ENCODE results near the gene LRP11. TPM values are rescaled to one million over a fixed set of nuclear protein-coding genes. Genes with fewer than 3 reads are reported as not detected.

The LRP11 gene
- polyA plus RNA-seq, 3 donors: 33.5 to 35.2 (median 34.2) TPM

- DNase-seq: no peak
These were observed 50.8 kb downstream of the LRP11 start for GRCh38 chr6:149813351-149813750.

- DNase-seq: no peak
These were observed 54.4 kb downstream of the LRP11 start for GRCh38 chr6:149809798-149810197.

- DNase-seq: no peak
These were observed 58.0 kb downstream of the LRP11 start for GRCh38 chr6:149806127-149806526.

- DNase-seq: no peak
These were observed 80.6 kb downstream of the LRP11 start for GRCh38 chr6:149783551-149783950.

- DNase-seq: no peak
These were observed 81.8 kb downstream of the LRP11 start for GRCh38 chr6:149782337-149782736.

- DNase-seq: no peak
These were observed 82.4 kb downstream of the LRP11 start for GRCh38 chr6:149781715-149782114.

GRCh38 chr6:149779644-149779963, 84.6 kb downstream of the LRP11 start:
- DNase-seq: no peak

- no peak for DNase-seq
These were observed 86.5 kb downstream of the LRP11 start for GRCh38 chr6:149777624-149778023.

GRCh38 chr6:149771925-149772324, 92.2 kb downstream of the LRP11 start:
- DNase-seq: no peak

GRCh38 chr6:149771185-149771584, 93.0 kb downstream of the LRP11 start:
- DNase-seq: no peak

GRCh38 chr6:149769676-149770075, 94.5 kb downstream of the LRP11 start:
- DNase-seq: no peak

Other genes starting within 250 kb of the LRP11 start
- 10 to 100 TPM; 27.0 to 32.4 (median 27.9) TPM for gene KATNA1, start 215.6 kb downstream of the LRP11 start, polyA plus RNA-seq (ENCODE audit: insufficient read length in 3 of 3)
- 10 to 100 TPM; 25.2 to 31.7 (median 30.7) TPM for gene LATS1, start 146.3 kb downstream of the LRP11 start, polyA plus RNA-seq (ENCODE audit: insufficient read length in 3 of 3)
- 10 to 100 TPM; 37.7 to 46.5 (median 44.1) TPM for gene NUP43, start 117.8 kb downstream of the LRP11 start, polyA plus RNA-seq (ENCODE audit: insufficient read length in 3 of 3)
- 10 to 100 TPM; 81.3 to 94.0 (median 88.6) TPM for gene PCMT1, start 114.6 kb downstream of the LRP11 start, polyA plus RNA-seq (ENCODE audit: insufficient read length in 3 of 3)
- under 1 TPM; 0.29 to 0.60 (median 0.58) TPM for gene RAET1E, start 33.8 kb upstream of the LRP11 start, polyA plus RNA-seq (ENCODE audit: insufficient read length in 3 of 3)
- 1 to 10 TPM in 2 of 3 donors, under 1 TPM in 1; 0.86 to 1.4 (median 1.4) TPM for gene RAET1G, start 58.8 kb upstream of the LRP11 start, polyA plus RNA-seq (ENCODE audit: insufficient read length in 3 of 3)
- under 1 TPM; 0.68 to 0.70 (median 0.68) TPM for gene ULBP2, start 77.7 kb upstream of the LRP11 start, polyA plus RNA-seq (ENCODE audit: insufficient read length in 3 of 3)
- 1 to 10 TPM; 1.2 to 2.1 (median 1.3) TPM for gene ULBP1, start 99.6 kb upstream of the LRP11 start, polyA plus RNA-seq (ENCODE audit: insufficient read length in 3 of 3)
- gene RAET1L, start 161.2 kb upstream of the LRP11 start, polyA plus RNA-seq (ENCODE audit: insufficient read length in 3 of 3): not detected
- gene ULBP3, start 204.8 kb upstream of the LRP11 start, polyA plus RNA-seq (ENCODE audit: insufficient read length in 3 of 3): 10 to 100 TPM in 2 of 3 donors, 1 to 10 TPM in 1; 9.7 to 13.4 (median 10.8) TPM